MG63 (cell line): Measurements from ENCODE around the gene ALDH1L2. TPM values are rescaled to one million over a fixed set of nuclear protein-coding genes. Genes with fewer than 3 reads are reported as not detected.
"Not testable (repeated sequence)": the region's sequence is repeated elsewhere in the genome, so short reads cannot be mapped to it uniquely, and the experiment has no call there.

Source experiments
- DNase-seq: peaks from one replicate; pipeline ENCODE4 v3.0.0-alpha.2; 2020
- H3K27me3 ChIP-seq: fragments of 250-450 bp; sonication (Bioruptor Pico); 2 replicates; pipeline ENCODE4 v1.5.1; 2020; ENCODE audit warnings: mild to moderate bottlenecking, moderate library complexity
- H3K36me3 ChIP-seq: fragments of 250-450 bp; sonication (Bioruptor Pico); 2 replicates; pipeline ENCODE4 v1.5.1; 2020; ENCODE audit warnings: mild to moderate bottlenecking, moderate library complexity
- H3K4me3 ChIP-seq: fragments of 250-450 bp; sonication (Bioruptor Pico); 2 replicates; pipeline ENCODE4 v1.5.1; 2020; ENCODE audit warnings: mild to moderate bottlenecking, moderate library complexity
- H3K9me3 ChIP-seq: fragments of 250-450 bp; sonication (Bioruptor Pico); 2 replicates; pipeline ENCODE4 v1.5.1; 2020; ENCODE audit warnings: mild to moderate bottlenecking, moderate library complexity
- total RNA-seq: library from RNA; depleted of rRNA; stranded (reverse); fragments of >200 nt; shearing (Covaris generic); gene quantifications from 2 replicates; pipeline ENCODE4 v1.2.3, GENCODE V29; 2014; ENCODE audit warnings: low replicate concordance

ALDH1L2 gene
- total RNA-seq, 1 experiment from 2014 or later, result 10.5 TPM

DNA sequence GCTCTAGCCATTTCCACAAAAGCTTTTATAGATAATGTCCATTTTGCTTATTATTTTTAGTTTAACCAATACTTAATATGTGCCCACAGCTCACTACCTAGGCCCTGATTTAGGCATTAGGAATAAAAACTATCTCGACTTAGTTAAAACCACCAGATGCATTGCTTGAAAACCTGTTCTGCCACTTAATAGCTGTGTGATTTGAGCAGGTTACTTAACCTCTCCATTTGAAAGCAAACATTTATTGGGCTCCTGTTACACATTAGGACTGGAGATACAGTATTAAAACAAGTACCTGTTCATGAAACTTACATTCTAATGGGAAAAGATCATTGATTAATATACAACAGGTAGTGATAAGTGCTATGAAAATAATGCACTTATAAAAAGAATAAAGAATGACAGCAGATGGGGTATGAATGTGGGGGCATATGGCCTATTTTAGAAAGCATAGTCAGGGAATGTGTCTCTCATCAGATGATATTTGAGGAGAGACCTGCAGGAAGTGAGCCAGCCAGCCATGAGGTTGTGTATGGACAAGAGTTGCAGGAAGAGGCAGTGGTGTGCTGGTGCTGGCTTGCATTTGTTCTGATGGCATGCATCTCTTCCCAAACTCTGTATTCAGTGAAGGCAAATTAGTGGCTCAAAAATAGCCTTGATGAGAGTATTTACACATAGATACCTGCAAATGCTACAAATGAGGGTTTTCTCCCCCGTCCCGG lies 63.9 kb downstream of the ALDH1L2 start:
- Histone ChIP-seq H3K36me3 (peaks cover 48% of the 10 kb centered on the region), H3K4me3 (no peak overlapping the region), H3K9me3 (no peaks in the 10 kb centered on the region), H3K27me3 (no peaks in the 10 kb centered on the region)
- no peak for DNase-seq

DNA sequence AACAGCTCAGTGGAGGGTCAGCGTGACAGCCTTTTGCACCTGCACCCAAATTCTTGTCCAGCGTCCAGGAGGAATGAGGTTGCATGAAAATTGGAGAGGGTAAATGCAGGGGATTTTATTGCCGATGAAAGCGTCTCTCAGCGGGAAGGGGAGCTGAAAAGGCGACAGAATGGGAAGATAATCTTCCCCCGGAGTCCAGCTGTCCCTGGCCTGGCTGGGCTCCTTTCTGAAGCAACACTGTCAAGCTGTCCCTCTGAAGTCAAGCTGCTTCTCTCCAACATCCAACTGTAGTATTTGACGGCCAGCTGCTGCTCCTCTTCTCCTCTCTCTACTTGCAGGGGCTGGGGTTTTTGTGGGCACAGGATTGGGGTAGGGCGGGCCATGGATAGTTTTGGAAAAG lies 65.5 kb downstream of the ALDH1L2 start:
- no peaks in the 10 kb centered on the region for H3K27me3 ChIP-seq
- peaks cover 41% of the 10 kb centered on the region for H3K36me3 ChIP-seq
- no peak overlapping the region for H3K4me3 ChIP-seq
- no peak for DNase-seq
- no peaks in the 10 kb centered on the region for H3K9me3 ChIP-seq

DNA sequence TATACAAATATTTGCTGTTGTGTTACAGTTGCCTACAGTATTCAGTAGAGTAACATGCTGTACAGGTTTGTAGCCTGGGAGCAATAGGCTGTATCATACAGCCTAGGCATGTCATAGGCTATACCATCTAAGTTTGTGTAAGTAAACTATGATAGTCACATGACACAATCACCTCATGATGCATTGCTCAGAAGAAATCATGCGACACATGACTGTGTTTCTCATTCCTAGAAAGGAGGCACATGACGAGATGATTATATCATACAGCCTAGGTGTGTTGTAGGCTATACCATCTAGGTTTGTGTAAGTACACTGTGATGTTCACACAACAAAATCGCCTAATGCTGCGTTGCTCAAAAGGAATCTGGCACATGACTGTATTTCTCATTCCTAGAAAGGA lies 66.2 kb downstream of the ALDH1L2 start:
- no peaks in the 10 kb centered on the region for H3K27me3 ChIP-seq
- peaks cover 35% of the 10 kb centered on the region for H3K36me3 ChIP-seq
- no peak overlapping the region for H3K4me3 ChIP-seq
- no peaks in the 10 kb centered on the region for H3K9me3 ChIP-seq
- DNase-seq, result no peak

DNA sequence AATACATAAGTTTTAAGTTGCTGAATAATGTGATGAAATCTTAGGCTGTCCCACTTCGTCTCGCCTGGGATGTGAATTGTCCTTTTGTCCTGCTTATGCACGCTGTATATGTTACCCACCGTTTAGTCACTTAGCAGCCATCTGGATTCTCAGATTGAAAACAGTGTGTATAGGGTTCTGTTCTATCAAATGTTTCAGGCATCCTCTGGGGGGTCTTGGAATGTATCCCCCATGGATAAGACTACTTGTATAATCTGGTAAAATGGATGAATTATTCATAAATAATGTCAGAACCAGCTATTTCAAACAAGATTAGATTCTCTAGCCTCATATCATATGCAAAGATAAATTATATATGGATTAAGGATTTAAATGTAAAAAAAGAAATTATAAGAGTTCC lies 68.7 kb downstream of the ALDH1L2 start:
- no peak overlapping the region for H3K4me3 ChIP-seq
- no peaks in the 10 kb centered on the region for H3K27me3 ChIP-seq
- H3K9me3 ChIP-seq, result peaks cover 5% of the 10 kb centered on the region; the same call in 1 of the 2 replicates
- peaks cover 45% of the 10 kb centered on the region for H3K36me3 ChIP-seq
- DNase-seq, result no peak

DNA sequence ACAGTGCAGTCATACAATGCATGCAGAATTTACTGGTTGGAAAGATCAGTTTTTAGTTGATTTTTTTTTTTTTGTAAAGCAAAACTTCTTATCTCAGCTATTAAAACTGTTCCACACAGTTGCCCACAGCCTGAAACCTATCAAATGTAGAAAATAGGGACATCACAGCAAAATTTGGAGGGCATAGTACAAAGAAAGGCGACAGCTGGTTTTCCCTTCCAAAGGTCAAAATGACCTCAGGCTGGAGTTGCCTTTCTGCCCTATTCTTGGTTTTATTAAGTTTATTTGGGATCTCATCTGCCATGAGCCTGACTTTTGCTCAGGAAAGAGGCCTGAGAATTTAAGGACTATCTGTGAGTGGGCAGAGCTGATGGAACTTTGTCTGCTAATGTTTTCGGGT lies 69.7 kb downstream of the ALDH1L2 start:
- peaks cover 50% of the 10 kb centered on the region for H3K36me3 ChIP-seq
- H3K9me3 ChIP-seq, result peaks cover 6% of the 10 kb centered on the region; the same call in 1 of the 2 replicates
- DNase-seq, result no peak
- no peak overlapping the region for H3K4me3 ChIP-seq
- H3K27me3 ChIP-seq, result no peaks in the 10 kb centered on the region

DNA sequence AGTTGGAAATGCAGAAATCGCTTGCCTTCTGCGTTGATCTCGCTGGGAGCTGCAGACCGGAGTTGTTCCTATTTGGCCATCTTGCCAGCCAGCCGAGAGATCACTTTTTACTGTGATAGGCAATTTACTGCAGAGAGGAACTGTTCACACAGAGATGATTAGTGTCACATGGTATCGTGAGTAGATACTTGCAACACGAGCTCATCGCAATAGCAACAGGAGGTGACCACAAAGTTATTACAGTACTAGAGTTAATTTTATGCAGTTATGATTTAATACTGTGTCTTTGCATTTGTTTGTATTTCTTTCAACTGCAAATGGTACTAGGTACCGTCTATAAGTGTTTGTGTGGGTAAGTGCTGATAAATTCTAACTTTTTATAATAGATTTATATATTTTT lies 70.4 kb downstream of the ALDH1L2 start:
- peaks cover 7% of the 10 kb centered on the region for H3K9me3 ChIP-seq
- no peaks in the 10 kb centered on the region for H3K27me3 ChIP-seq
- no peak overlapping the region for H3K4me3 ChIP-seq
- DNase-seq, result peak; percentile 33
- H3K36me3 ChIP-seq, result peaks cover 50% of the 10 kb centered on the region

DNA sequence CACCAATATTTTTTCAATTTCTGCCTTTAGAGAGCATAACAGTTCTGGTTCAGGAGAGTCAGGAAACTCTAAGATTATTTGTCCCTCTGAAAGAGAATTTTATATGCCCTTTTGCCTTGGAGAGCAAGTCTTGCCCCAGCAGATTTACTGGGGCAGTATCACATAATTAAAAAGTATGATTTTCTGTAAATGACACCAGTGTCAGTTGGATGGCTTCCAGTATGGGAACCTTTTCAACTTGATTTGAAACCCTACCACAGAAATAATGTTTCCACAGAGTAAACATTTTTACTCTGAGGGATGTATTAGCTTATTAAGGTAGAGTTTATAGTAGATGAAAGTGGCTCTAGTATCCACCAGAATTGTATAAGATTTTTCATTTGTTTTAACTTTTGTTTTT lies 82.8 kb downstream of the ALDH1L2 start:
- no peaks in the 10 kb centered on the region for H3K27me3 ChIP-seq
- no peaks in the 10 kb centered on the region for H3K9me3 ChIP-seq
- H3K4me3 ChIP-seq, result no peak overlapping the region
- peaks cover 70% of the 10 kb centered on the region for H3K36me3 ChIP-seq
- DNase-seq, result no peak

DNA sequence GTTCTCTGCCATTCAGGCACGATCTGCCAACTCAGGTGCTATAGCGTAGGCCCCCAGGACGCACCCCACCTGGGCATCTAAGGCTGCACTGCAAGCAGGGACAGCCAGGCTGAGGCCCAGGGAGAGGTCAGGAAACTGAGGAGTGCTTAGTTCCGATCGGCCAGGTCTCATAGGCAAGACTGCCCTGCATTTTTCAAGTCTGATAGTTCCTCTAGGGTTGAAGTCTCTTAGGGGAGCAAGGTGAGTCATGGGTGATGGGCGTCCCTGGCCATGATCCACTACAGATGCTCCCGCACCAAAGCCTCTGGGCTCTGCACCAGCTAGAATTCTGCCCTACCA lies 84.9 kb downstream of the ALDH1L2 start:
- Histone ChIP-seq H3K9me3 (no peaks in the 10 kb centered on the region), H3K36me3 (peaks cover 77% of the 10 kb centered on the region)

DNA sequence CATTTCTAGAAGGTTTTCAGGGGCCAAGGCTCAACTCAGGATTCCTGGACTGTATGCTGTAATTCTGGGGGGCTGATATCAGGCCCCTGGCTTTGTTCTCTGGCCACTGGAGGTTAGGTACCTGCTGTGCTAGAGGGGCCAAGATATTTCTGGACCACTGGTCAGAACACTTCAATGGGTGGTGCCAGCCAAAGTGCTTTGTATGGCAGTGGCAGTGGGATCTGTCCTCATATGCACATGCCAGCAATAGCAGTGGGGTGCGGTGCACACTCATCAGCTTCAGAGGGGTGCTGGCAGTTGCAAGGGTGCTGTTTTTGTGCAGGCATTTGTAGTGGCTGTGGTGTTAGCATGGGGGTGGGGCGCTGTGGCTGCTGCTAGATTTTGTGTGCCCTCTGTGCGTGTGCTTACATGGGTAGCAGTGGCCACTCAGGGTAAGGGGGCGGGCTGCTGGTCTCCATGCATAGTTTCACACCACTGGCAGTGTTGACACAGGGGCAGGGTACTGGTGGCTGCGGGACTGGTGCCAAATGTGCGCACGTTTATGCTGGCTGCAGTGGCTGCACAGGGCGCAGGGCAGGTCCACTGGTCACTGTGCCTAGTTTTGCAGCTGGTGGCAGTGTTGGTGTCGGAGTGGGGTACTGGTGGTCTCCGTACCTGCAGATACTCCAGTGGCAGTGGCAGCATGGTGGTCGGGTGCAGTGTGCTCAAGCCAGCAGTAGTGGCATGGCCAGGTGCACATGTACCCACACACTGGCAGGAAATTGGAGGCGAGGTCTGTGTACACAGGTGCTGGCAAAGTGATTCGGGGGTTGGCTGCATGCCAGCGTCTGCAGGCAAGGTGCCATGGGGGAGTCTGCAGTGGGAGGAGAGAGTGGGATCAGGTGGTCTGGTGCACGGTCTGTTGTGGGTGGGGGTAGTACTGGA lies 85.6 kb downstream of the ALDH1L2 start:
- no peaks in the 10 kb centered on the region for H3K9me3 ChIP-seq
- no peak for DNase-seq
- H3K4me3 ChIP-seq, result no peak overlapping the region
- no peaks in the 10 kb centered on the region for H3K27me3 ChIP-seq
- peaks cover 81% of the 10 kb centered on the region for H3K36me3 ChIP-seq

More for the DNA sequence above, 84.9 kb downstream of the ALDH1L2 start:
- no peak for DNase-seq
- H3K4me3 ChIP-seq, result no peak overlapping the region
- no peaks in the 10 kb centered on the region for H3K27me3 ChIP-seq

DNA sequence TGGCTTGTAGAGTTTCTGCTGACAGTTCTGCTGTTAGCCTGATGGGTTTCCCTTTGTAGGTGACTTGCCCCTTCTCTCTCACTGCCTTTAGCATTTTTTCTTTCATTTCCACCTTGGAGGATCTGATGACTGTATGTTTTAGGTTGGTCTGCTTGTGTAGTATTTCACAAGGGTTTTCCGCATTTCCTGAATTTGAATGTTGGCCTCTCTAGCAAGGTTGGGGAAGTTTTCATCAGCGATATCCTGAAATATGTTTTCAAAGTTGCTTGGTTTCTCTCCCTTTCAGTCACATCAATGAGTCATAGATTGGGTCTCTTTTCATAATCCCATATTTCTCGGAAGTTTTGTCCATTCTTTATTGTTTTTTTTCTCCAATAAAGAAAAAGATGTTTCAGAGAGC lies 86.7 kb downstream of the ALDH1L2 start:
- Histone ChIP-seq H3K36me3 (peaks cover 79% of the 10 kb centered on the region), H3K4me3 (no peak overlapping the region), H3K27me3 (no peaks in the 10 kb centered on the region), H3K9me3 (no peaks in the 10 kb centered on the region)
- DNase-seq, result no peak

DNA sequence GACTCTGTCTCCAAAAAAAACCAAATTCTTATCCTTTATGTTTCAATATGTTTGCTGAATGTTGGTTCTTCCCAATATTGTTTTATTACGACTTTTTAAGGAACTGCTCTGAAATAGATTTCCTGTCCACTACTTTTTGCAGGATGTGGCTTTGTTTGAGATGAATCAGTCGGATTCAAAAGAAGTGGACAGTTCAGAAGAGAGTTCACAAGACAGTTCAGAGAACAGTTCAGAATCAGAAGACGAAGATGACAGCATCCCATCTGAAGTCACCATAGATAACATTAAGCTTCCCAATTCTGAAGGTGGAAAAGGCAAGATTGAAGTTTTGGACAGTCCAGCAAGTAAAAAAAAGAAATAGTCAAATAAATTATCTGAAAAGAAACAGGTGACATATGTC lies 89.9 kb downstream of the ALDH1L2 start:
- no peaks in the 10 kb centered on the region for H3K9me3 ChIP-seq
- no peak for DNase-seq
- H3K36me3 ChIP-seq, result peaks cover 76% of the 10 kb centered on the region
- no peak overlapping the region for H3K4me3 ChIP-seq
- no peaks in the 10 kb centered on the region for H3K27me3 ChIP-seq

DNA sequence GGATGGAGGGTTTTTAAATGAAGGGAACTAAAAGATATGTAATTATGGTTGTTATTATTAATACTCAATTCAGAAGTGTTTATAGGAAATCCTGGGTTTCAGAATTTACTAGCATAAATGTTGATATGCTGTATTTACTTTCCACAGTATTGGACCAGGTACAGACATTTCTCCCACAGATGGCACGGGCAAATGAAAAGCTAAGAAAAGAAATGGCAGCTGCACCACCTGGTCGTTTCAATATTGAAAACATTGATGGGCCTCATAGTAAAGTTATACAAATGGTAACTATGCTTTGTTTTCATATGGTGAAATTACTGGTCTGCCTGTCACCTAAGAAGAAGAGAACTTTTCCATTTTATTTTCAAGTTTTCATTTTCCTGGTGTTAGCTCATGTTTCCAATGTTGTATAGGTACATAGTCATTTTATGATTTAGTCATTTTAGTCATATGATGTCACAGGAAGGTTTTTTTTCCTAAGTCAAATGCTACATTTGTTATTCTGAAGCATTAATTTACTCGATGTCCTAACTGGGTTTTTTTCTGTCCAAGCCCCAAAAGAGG lies 92.6 kb downstream of the ALDH1L2 start:
- Histone ChIP-seq H3K36me3 (peaks cover 68% of the 10 kb centered on the region), H3K9me3 (no peaks in the 10 kb centered on the region), H3K27me3 (no peaks in the 10 kb centered on the region), H3K4me3 (no peak overlapping the region)
- no peak for DNase-seq

DNA sequence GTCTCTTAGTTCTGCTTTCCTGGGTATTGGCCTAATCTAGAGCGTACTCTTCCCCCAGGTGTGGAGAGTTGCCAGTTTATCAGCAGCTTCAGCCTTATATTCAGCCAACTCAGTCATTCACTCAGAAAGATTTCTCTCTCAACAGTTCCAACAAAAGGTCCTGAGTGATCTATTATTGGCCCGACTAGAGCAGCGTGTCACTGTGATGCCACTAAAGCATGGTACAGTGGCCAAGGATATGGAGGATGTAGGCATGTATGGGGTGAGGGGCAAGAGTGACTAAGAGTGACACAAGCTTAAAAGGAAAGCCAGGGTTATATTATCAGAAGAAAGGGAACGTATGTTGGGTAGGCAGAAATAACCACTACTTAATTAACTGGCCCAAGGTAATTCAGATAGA lies 93.3 kb downstream of the ALDH1L2 start:
- H3K36me3 ChIP-seq, result peaks cover 63% of the 10 kb centered on the region
- no peak overlapping the region for H3K4me3 ChIP-seq
- no peak for DNase-seq
- no peaks in the 10 kb centered on the region for H3K9me3 ChIP-seq
- no peaks in the 10 kb centered on the region for H3K27me3 ChIP-seq

DNA sequence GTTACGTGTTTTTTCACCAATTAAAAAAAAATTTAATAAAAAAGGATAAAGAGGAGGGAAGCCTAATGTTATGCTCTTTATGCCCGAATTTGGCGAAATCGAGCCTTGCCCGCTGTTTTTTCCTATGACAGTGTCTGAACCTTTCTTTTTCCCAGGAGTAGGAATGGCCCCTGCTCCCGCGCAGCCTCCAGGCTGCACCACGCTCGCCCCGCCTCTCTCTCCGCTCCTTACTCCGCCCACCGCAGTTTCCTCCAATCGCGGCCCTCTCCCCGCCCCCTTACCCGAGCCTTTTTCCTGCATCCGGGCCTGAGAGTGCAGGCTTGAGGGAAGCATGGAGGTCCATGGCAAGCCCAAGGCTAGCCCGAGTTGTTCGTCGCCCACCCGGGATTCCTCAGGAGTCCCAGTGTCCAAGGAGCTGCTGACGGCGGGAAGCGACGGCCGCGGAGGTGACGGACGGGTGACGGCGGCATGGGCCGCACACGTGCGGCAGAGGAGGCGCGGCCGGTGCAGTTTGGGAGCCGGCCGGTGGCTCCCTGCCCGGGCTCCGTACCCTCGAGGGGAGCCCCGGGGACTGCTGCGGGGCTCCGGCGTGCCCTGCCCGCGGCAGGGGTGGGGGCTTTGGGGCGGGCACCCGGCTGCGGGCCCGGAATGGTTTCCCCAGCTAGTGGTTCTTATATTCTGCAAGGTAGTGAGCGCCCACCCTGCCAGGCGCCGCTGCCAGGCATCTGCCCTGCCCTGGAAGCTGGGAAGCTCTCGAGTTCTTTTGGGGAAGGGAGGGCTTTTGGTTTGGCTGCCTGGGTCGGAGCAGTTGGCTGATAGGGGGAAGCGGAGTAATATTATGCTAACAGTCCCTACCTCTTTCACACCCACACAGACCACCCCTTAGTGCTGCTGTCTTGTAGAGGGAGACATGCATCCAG lies 98.0 kb downstream of the ALDH1L2 start, which contains the start of gene NOPCHAP1:
TSS of gene NOPCHAP1 (plus strand) at position 295 of the 920 bp plus-strand sequence. CDS start at position 332, 37 bp downstream.
- DNase-seq, result peak; percentile 91
- peak within 1 kb of the TSS; percentile 93 for H3K4me3 ChIP-seq
- H3K36me3 ChIP-seq, result peaks cover 24% of the 10 kb centered on the region
- H3K27me3 ChIP-seq, result no peaks in the 10 kb centered on the region
- no peaks in the 10 kb centered on the region for H3K9me3 ChIP-seq

DNA sequence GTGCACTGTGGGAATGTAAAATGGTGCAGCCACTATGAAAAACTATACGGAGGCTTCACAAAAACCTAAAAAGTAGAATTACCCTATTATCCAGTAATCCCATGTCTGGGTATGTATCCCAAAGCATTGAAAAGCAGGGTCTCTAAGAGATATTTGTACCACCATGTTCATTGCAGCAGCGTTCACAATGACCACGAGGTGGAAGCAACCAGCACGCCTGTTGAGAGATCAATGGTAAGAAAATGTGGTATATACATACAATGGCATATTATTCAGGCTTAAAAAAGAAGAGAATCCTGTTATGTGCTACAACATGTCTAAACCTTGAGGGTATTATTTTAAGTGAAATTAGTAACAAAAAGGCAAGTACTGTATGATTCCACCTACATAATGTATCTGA lies 99.1 kb downstream of the ALDH1L2 start:
- H3K36me3 ChIP-seq, result peaks cover 17% of the 10 kb centered on the region
- DNase-seq, result no peak

DNA sequence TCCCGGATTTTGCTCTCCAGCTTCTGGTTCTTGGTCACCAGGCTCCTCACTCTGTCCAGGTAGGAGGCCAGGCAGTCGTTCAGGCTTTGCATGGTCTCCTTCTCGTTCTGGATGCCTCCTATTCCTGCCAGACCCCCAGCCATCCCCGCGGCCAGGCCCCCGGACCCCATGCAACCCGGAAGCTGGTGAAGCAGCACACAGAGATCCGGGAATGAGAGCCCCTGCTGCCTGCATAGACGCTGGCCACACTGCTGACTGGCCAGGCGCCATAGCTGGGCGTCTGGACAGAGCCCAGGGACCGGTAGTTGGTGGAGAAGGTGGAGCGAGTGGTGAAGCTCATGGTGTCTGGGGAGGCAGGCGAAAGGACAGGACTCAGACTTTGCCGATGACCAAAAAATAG lies 106.6 kb downstream of the ALDH1L2 start:
- H3K4me3 ChIP-seq, DNase-seq, H3K9me3 ChIP-seq, H3K36me3 ChIP-seq, H3K27me3 ChIP-seq: not testable (repeated sequence)

More for the DNA sequence above, 99.1 kb downstream of the ALDH1L2 start:
- Histone ChIP-seq H3K9me3 (no peaks in the 10 kb centered on the region), H3K4me3 (peak overlapping the region; percentile 93; the same call in 1 of the 2 replicates), H3K27me3 (no peaks in the 10 kb centered on the region)
